ENCODE data around the gene ASTL.

- no peak for TF ChIP-seq CTCF (IDR thresholded peaks at IDR 0.05; ENCODE audit: insufficient read depth, low read depth, low read length)
- no peak for TF ChIP-seq EZH2 (IDR thresholded peaks at IDR 0.05; ENCODE audit: insufficient read depth, low read length)
These were observed 52.6 kb downstream of the ASTL start for GRCh38 chr2:96085541-96086355.

All from astrocyte (in vitro differentiated cells and primary cell).